Sciatic nerve (tissue), 2 donors: ENCODE results near the gene OR1L1. TPM values are rescaled to one million over a fixed set of nuclear protein-coding genes. Genes with fewer than 3 reads are reported as not detected.

Source experiments
- ATAC-seq: fragments of 200-7000 bp; cut with Tn5 transposase; one replicate; pipeline ENCODE4 v1.9.1; 2020; ENCODE audit warnings: mild to moderate bottlenecking, moderate library complexity
- DNase-seq: peaks from one replicate; pipeline ENCODE4 v3.0.0-alpha.2; 2020; ENCODE audit warnings: low spot score
- intact Hi-C: fragments of 100-400 bp; cut with DNase I; formaldehyde crosslinking; loops from one replicate; pipeline ENCODE4 v1.14.2; 2022
- total RNA-seq: library from RNA; stranded (reverse); fragmentation: NEBNext Ultra II Directional; extraction: Animal tissue kit (Norgen Biotek cat#: 25700); gene quantifications from one replicate; pipeline ENCODE4 v1.2.1, GENCODE V29; 2021
- donor health status: DM: no; HTN: no; CAD: no.
- donor health status: DM: no; HTN: no; CAD: no.

OR1L1 gene
- not detected for total RNA-seq

DNA sequence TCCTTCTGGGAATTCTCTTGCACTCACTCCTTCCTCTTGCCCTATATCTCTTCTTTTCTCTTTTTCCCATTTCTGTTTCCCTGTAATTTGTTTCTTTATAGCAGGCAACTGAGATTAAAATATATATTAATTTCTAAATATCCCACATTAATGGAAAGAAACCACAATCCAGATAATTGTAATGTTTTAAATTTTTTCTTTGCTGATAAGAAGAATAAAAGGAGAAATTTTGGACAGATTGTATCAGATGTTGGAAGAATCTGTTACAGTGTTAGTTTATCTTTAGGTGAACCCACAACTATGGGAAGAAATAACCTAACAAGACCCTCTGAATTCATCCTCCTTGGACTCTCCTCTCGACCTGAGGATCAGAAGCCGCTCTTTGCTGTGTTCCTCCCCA, at the start of gene OR1L1:
Gene OR1L1 (plus strand): TSS at position 301 of the 400 bp plus-strand sequence. CDS start 0 bp downstream, at position 301.
- ATAC-seq (no peak), DNase-seq (no peak)
- intact Hi-C loops, result no loop called here

- DNase-seq, result no peak
- intact Hi-C loops, result no loop called here
- ATAC-seq, result no peak
Measured at GRCh38 chr9:122614362-122614761, 47.2 kb upstream of the OR1L1 start, which contains the start of gene OR1Q1. TSS of gene OR1Q1 (plus strand) at chr9:122614738. CDS start at chr9:122614738, 0 bp downstream.

DNA sequence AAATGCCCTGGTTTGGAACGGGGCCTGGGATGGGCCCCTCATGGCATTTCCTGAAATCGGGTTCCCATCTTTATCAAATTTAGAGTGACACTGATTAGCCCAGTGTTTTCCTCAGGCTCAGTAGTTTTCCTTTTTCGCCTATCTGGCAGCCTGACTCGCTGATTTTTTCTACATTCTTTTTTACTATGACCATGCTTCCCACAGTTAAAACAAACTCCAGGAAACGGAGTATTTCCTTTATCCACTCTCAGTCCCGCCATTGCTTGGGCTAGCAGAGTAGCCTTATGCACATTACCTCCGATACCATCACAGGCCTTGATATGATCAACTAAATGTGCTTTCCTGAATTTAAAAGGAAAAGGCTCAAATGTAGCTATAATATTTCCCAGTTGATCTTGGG, 41.5 kb upstream of the OR1L1 start:
- DNase-seq (no peak), ATAC-seq (no peak)
- intact Hi-C loops, result no loop called here

DNA sequence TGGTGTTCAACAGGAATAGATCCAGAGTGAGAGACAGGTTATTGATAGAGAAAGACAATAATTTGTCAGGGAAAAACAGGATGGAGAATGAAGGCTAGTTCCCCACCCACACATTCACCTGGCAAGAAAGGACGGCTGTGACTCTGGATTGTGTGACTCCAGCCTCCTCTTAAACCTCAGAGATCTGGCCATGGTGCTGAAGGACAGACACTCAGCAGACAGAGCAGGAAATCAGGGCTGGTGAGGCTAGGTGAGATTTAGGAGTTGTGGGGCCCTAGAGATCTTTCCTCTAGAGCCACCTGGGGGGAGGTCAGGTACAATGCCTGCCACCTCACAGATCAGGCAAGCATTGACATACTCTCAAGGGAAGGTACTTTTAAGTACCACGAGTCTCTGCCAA, 19.3 kb upstream of the OR1L1 start:
- intact Hi-C loops, result no loop called here
- no peak for DNase-seq
- no peak for ATAC-seq

DNA sequence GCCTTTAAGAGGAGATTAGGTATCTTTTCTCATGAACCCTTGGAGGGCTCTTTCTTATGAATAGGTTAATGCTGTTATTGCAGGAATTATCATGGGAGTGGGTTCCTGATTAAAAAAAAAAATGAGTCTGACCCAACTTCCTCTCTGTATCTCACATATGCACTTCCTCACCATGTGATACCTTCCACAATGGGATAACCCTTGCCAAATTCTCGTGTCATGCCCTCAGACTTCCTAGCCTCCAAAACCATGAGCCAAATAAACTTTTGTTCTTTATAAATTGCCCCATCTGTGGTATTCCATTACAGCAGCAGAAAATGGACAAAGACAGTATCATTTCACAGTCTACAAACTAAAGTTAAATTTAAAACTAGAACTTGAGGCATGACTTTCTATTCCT, 5.1 kb upstream of the OR1L1 start:
- DNase-seq (no peak), ATAC-seq (no peak)
- intact Hi-C loops, result no loop called here

GRCh38 chr9:122657527-122657926, 4.0 kb upstream of the OR1L1 start, which contains the start of gene OR1B1:
TSS of gene OR1B1 (minus strand) at chr9:122657627.
- intact Hi-C loops, result no loop called here
- ATAC-seq, result no peak
- DNase-seq, result no peak

DNA sequence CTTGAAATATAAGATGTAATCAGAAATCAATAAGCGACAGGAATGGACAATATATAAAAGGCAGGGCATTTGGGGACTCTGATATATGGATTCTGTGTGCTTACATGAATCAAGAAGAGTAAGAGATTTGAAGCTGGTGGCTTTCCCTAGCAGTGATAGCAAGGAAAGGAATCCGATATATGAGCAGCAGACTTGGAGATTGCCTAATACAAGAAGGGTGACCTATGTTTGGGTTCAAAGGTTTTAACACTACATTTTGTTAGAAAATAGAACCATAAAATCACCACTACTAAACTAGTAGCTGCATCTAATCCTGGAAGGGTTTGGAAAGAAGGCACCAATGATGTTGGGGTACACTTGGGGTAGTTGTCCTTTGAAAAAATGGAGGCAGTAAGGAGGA, 11.0 kb downstream of the OR1L1 start:
- intact Hi-C loops, result no loop called here
- DNase-seq, result no peak
- ATAC-seq, result no peak

- intact Hi-C loops, result no loop called here
- DNase-seq (no peak), ATAC-seq (no peak)
Measured at GRCh38 chr9:122684851-122685250, 23.3 kb downstream of the OR1L1 start.

GRCh38 chr9:122695696-122696095, 34.2 kb downstream of the OR1L1 start:
- intact Hi-C loops, result no loop called here
- ATAC-seq (no peak), DNase-seq (no peak)

Other genes starting within 250 kb of the OR1L1 start
- not detected for gene OR1J1, start 183.8 kb upstream of the OR1L1 start, total RNA-seq
- gene OR1J2, start 150.9 kb upstream of the OR1L1 start, total RNA-seq, result not detected
- not detected for gene OR1J4, start 142.6 kb upstream of the OR1L1 start, total RNA-seq
- not detected for gene OR1N1, start 134.4 kb upstream of the OR1L1 start, total RNA-seq
- not detected for gene OR1N2, start 108.6 kb upstream of the OR1L1 start, total RNA-seq
- gene OR1L8, start 78.3 kb upstream of the OR1L1 start, total RNA-seq, result 0.85 TPM
- not detected for gene OR1Q1, start 47.0 kb upstream of the OR1L1 start, total RNA-seq
- 0.36 TPM for gene OR1B1, start 4.1 kb upstream of the OR1L1 start, total RNA-seq
- gene OR1L3, start 13.4 kb downstream of the OR1L1 start, total RNA-seq, result not detected
- gene OR1L4, start 62.3 kb downstream of the OR1L1 start, total RNA-seq, result not detected
- gene OR1L6, start 80.6 kb downstream of the OR1L1 start, total RNA-seq, result not detected
- gene OR5C1, start 127.2 kb downstream of the OR1L1 start, total RNA-seq, result not detected
- not detected for gene OR1K1, start 138.4 kb downstream of the OR1L1 start, total RNA-seq
- 21.9 TPM for gene PDCL, start 166.9 kb downstream of the OR1L1 start, total RNA-seq
- gene RC3H2, start 243.6 kb downstream of the OR1L1 start, total RNA-seq, result 62.7 TPM